Hepatocyte (in vitro differentiated cells): ENCODE measurements around the gene SMIM33.

Source experiments
- CTCF ChIP-seq: fragments of 200-600 bp; sonication (generic); IDR thresholded peaks from 2 replicates; pipeline ENCODE4 v1.5.1; 2016; ENCODE audit warnings: antibody characterized with exemption, mild to moderate bottlenecking; ENCODE audit not compliant: poor library complexity
- EZH2 ChIP-seq: fragments of 200-600 bp; sonication (generic); IDR thresholded peaks from 2 replicates; pipeline ENCODE4 v1.6.1; 2016; ENCODE audit warnings: antibody characterized with exemption, mild to moderate bottlenecking, borderline replicate concordance
- EZH2phosphoT487 ChIP-seq: fragments of 200-600 bp; sonication (generic); IDR thresholded peaks from one replicate; pipeline ENCODE4 v1.6.1; 2018; ENCODE audit warnings: antibody characterized with exemption, mild to moderate bottlenecking, low read depth, moderate library complexity; ENCODE audit not compliant: unreplicated experiment, severe bottlenecking

GRCh38 chr5:139495638-139496435 lies 25.0 kb downstream of the SMIM33 start:
- TF ChIP-seq CTCF (no peak), EZH2 (no peak), EZH2phosphoT487 (no peak)
